HEK293 (cell line): ENCODE results near the gene APLF.
"Not testable (repeated sequence)": the region's sequence is repeated elsewhere in the genome, so short reads cannot be mapped to it uniquely, and the experiment has no call there.

ENCODE experiments used
- ELK4 ChIP-seq: IDR thresholded peaks from 2 replicates; pipeline ENCODE4 v1.6.1; 2011; ENCODE audit warnings: mild to moderate bottlenecking, low read depth, low read length, borderline replicate concordance
- KLF10 ChIP-seq: fragments of 450-650 bp; IDR thresholded peaks from 2 replicates; pipeline ENCODE4 v1.5.1; 2018; ENCODE audit warnings: missing biosample characterization, mild to moderate bottlenecking, missing genetic modification characterization
- ZBTB26 ChIP-seq: fragments of 450-650 bp; formaldehyde crosslinking; optimal IDR thresholded peaks from 2 replicates; pipeline ENCODE3; 2016; ENCODE audit warnings: missing biosample characterization, mild to moderate bottlenecking, missing genetic modification characterization
- ZNF501 ChIP-seq: fragments of 450-650 bp; formaldehyde crosslinking; IDR thresholded peaks from 2 replicates; pipeline ENCODE4 v1.5.1; 2016; ENCODE audit warnings: missing biosample characterization, missing genetic modification characterization
- ZNF529 ChIP-seq: fragments of 450-650 bp; formaldehyde crosslinking; IDR thresholded peaks from 2 replicates; pipeline ENCODE4 v1.5.1; 2017; ENCODE audit warnings: missing genetic modification characterization, missing biosample characterization; ENCODE audit not compliant: insufficient replicate concordance
- ZNF544 ChIP-seq: fragments of 450-650 bp; formaldehyde crosslinking; IDR thresholded peaks from 2 replicates; pipeline ENCODE4 v1.5.0; 2017; ENCODE audit warnings: missing biosample characterization, missing genetic modification characterization
- ZNF596 ChIP-seq: fragments of 450-650 bp; IDR thresholded peaks from 2 replicates; pipeline ENCODE4 v1.5.0; 2018; ENCODE audit warnings: missing biosample characterization, mild to moderate bottlenecking, missing genetic modification characterization, moderate library complexity
- ZNF791 ChIP-seq: fragments of 450-650 bp; formaldehyde crosslinking; IDR thresholded peaks from 2 replicates; pipeline ENCODE4 v1.5.1; 2016; ENCODE audit warnings: missing biosample characterization, missing genetic modification characterization
- ZNF792 ChIP-seq: fragments of 450-650 bp; formaldehyde crosslinking; IDR thresholded peaks from 2 replicates; pipeline ENCODE4 v1.5.1; 2016; ENCODE audit warnings: missing biosample characterization, missing genetic modification characterization
- TF ChIP-seq, protein P1 (sequence below): fragments of 450-650 bp; formaldehyde crosslinking; IDR thresholded peaks from 2 replicates; pipeline ENCODE4 v1.5.1; 2016; ENCODE audit warnings: missing biosample characterization, missing genetic modification characterization
- TF ChIP-seq, protein P2 (sequence below): fragments of 450-650 bp; formaldehyde crosslinking; IDR thresholded peaks from 2 replicates; pipeline ENCODE4 v1.5.1; 2016; ENCODE audit warnings: missing biosample characterization, missing genetic modification characterization
- TF ChIP-seq, protein P3 (sequence below): fragments of 450-650 bp; formaldehyde crosslinking; IDR thresholded peaks from 2 replicates; pipeline ENCODE4 v1.5.1; 2017; ENCODE audit warnings: missing biosample characterization, missing genetic modification characterization

- TF ChIP-seq, protein P1, sequence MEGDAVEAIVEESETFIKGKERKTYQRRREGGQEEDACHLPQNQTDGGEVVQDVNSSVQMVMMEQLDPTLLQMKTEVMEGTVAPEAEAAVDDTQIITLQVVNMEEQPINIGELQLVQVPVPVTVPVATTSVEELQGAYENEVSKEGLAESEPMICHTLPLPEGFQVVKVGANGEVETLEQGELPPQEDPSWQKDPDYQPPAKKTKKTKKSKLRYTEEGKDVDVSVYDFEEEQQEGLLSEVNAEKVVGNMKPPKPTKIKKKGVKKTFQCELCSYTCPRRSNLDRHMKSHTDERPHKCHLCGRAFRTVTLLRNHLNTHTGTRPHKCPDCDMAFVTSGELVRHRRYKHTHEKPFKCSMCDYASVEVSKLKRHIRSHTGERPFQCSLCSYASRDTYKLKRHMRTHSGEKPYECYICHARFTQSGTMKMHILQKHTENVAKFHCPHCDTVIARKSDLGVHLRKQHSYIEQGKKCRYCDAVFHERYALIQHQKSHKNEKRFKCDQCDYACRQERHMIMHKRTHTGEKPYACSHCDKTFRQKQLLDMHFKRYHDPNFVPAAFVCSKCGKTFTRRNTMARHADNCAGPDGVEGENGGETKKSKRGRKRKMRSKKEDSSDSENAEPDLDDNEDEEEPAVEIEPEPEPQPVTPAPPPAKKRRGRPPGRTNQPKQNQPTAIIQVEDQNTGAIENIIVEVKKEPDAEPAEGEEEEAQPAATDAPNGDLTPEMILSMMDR (tag by site-specific recombination) = not testable (repeated sequence)
- TF ChIP-seq ZNF596 (tag by site-specific recombination); ELK4; ZBTB26; ZNF792 (tag by site-specific recombination); ZNF544 (tag by site-specific recombination); KLF10 (tag by site-specific recombination); ZNF501 (tag by site-specific recombination); ZNF529 (tag by site-specific recombination); ZNF791 (tag by site-specific recombination): not testable (repeated sequence)
- TF ChIP-seq, protein P2, sequence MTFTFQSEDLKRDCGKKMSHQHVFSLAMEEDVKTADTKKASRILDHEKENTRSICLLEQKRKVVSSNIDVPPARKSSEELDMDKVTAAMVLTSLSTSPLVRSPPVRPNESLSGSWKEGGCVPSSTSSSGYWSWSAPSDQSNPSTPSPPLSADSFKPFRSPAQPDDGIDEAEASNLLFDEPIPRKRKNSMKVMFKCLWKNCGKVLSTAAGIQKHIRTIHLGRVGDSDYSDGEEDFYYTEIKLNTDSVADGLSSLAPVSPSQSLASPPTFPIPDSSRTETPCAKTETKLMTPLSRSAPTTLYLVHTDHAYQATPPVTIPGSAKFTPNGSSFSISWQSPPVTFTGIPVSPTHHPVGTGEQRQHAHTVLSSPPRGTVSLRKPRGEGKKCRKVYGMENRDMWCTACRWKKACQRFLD (tag by site-specific recombination) = not testable (repeated sequence)
- TF ChIP-seq, protein P3, sequence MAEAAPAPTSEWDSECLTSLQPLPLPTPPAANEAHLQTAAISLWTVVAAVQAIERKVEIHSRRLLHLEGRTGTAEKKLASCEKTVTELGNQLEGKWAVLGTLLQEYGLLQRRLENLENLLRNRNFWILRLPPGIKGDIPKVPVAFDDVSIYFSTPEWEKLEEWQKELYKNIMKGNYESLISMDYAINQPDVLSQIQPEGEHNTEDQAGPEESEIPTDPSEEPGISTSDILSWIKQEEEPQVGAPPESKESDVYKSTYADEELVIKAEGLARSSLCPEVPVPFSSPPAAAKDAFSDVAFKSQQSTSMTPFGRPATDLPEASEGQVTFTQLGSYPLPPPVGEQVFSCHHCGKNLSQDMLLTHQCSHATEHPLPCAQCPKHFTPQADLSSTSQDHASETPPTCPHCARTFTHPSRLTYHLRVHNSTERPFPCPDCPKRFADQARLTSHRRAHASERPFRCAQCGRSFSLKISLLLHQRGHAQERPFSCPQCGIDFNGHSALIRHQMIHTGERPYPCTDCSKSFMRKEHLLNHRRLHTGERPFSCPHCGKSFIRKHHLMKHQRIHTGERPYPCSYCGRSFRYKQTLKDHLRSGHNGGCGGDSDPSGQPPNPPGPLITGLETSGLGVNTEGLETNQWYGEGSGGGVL = not testable (repeated sequence)
Observed at GRCh38 chr2:68526943-68527342, 59.6 kb downstream of the APLF start.
